ENCODE data around the gene RASA3. TPM values are rescaled to one million over a fixed set of nuclear protein-coding genes. Genes with fewer than 3 reads are reported as not detected.
"Not testable (repeated sequence)": the region's sequence is repeated elsewhere in the genome, so short reads cannot be mapped to it uniquely, and the experiment has no call there.

Gene RASA3
- total RNA-seq, 5 donors from 2014 or later (not counting 1 experiment from before 2014, with no cell fraction given) = 223 to 267 (median 238) TPM

DNA sequence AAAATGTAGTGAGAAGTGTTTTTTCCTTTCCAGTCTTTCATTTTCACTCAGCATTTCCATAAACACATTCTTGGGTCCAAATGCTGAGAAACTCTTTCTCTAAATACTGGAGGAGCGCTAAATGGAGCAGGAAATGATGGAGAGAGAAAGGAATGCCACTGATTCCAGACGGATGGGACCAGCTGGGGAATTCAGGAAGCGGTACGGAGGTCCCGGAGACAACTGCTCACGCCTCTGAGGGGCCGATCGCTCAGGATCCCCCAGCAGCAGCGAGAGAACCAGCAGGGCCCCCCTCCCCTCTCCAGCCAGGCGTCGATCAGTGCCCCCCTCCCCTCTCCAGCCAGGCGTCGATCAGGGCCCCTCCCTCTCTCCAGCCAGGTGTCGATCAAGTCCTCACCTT, 13.2 kb downstream of the RASA3 start:
- H3K36me3 Mint-ChIP-seq = peaks cover 25% of the 10 kb centered on the region
- WGBS (ENCODE audit: insufficient coverage) = 69% methylated on average over 7 of the region's 14 CpGs
- H3K4me3 Mint-ChIP-seq = peak overlapping the region; percentile 67 to 76 (median 71)
- no peaks in the 10 kb centered on the region for H3K27me3 Mint-ChIP-seq
- H3K4me1 ChIP-seq (ENCODE audit: control insufficient read depth in 1 of 2, extremely low read depth in 1 of 2, insufficient read depth in 2 of 2, low read length in 2 of 2) = peaks cover 29 to 95% of the 10 kb centered on the region in 2 experiments
- peak overlapping the region in 1 of 2 donors; percentile 7 for H3K4me3 ChIP-seq (ENCODE audit: control insufficient read depth in 1 of 2, extremely low read depth in 1 of 2, low read length in 1 of 2)
- ATAC-seq (replicated peaks in 1 of 4) (no peak), DNase-seq (no peak)
- no peaks in the 10 kb centered on the region for H3K9me3 Mint-ChIP-seq
- H3K27ac ChIP-seq (ENCODE audit: low read length) = peak overlapping the region; percentile 60
- H3K4me1 Mint-ChIP-seq = peaks cover 64 to 83% (median 79%) of the 10 kb centered on the region in 3 donors
- no peaks in the 10 kb centered on the region for H3K27me3 ChIP-seq (replicated peaks in 1 of 2; ENCODE audit: control insufficient read depth in 2 of 2, extremely low read depth in 1 of 2, insufficient read depth in 2 of 2, low read length in 1 of 2)
- ChIA-PET POLR2A (no interaction called here), CTCF (interaction anchor here in 1 of 2 donors (1.0 kb wide), 1 partner anchor 8 kb away, joined by 3 read pairs; no protein-coding TSS in a partner anchor)
- peak overlapping the region; percentile 80 to 87 for H3K27ac Mint-ChIP-seq
- H3K9me3 ChIP-seq = no peaks in the 10 kb centered on the region
- peaks cover 7 to 54% of the 10 kb centered on the region in 2 donors for H3K36me3 ChIP-seq (ENCODE audit: control insufficient read depth in 2 of 2, extremely low read depth in 1 of 2, insufficient read depth in 1 of 2, low read length in 1 of 2)

DNA sequence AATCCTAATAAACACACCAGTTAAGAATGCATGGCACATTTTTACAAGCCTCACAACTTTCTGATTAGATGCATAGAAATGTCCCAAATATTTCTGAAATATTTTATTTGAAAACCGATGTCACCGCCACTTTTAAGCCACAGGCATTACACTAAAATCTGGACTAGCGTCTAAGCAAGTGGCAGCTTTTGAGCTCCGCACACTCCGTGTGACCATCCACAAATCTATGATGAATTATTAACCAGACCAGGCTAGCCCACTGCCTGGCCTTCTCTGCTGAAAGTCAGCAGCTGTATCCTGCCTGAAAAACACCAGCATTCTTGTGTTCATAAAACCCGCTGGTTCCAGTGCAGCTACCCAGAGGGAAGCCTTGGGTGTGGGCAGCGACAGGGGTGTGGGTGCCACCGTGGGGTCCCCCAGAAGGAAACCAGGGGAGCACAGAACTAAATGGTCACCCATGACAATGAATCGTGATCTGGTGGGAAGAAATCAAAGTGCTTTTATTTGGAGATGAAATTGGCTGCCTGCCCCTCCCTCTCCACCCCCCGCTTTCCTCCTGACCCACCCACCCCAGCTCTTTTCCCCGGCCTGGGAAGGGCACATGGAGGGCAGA, 13.8 kb downstream of the RASA3 start:
- H3K27ac ChIP-seq (ENCODE audit: low read length) = peak overlapping the region; percentile 39
- ChIA-PET POLR2A (no interaction called here), CTCF (interaction anchor here in 1 of 2 donors (0.9 to 1.0 kb wide), 2 partner anchors 8 to 161 kb away, joined by 3 to 4 read pairs; no protein-coding TSS in a partner anchor)
- no peaks in the 10 kb centered on the region for H3K9me3 Mint-ChIP-seq
- 55% methylated on average over 2 of the region's 11 CpGs for WGBS (ENCODE audit: insufficient coverage)
- H3K36me3 ChIP-seq (ENCODE audit: control insufficient read depth in 2 of 2, extremely low read depth in 1 of 2, insufficient read depth in 1 of 2, low read length in 1 of 2) = peaks cover 10 to 56% of the 10 kb centered on the region in 2 donors
- peaks cover 28% of the 10 kb centered on the region for H3K36me3 Mint-ChIP-seq
- H3K4me3 Mint-ChIP-seq = peak overlapping the region; percentile 67 to 76 (median 71)
- no peaks in the 10 kb centered on the region for H3K9me3 ChIP-seq
- H3K27me3 ChIP-seq (replicated peaks in 1 of 2; ENCODE audit: control insufficient read depth in 2 of 2, extremely low read depth in 1 of 2, insufficient read depth in 2 of 2, low read length in 1 of 2) = no peaks in the 10 kb centered on the region
- H3K4me3 ChIP-seq (ENCODE audit: control insufficient read depth in 1 of 2, extremely low read depth in 1 of 2, low read length in 1 of 2) = no peak overlapping the region
- H3K4me1 ChIP-seq (ENCODE audit: control insufficient read depth in 1 of 2, extremely low read depth in 1 of 2, insufficient read depth in 2 of 2, low read length in 2 of 2) = peaks cover 30 to 95% of the 10 kb centered on the region in 2 experiments
- peaks cover 65 to 80% (median 77%) of the 10 kb centered on the region in 3 donors for H3K4me1 Mint-ChIP-seq
- peak overlapping the region; percentile 80 to 87 for H3K27ac Mint-ChIP-seq
- ATAC-seq (replicated peaks in 1 of 4) (no peak), DNase-seq (no peak)
- H3K27me3 Mint-ChIP-seq = no peaks in the 10 kb centered on the region

DNA sequence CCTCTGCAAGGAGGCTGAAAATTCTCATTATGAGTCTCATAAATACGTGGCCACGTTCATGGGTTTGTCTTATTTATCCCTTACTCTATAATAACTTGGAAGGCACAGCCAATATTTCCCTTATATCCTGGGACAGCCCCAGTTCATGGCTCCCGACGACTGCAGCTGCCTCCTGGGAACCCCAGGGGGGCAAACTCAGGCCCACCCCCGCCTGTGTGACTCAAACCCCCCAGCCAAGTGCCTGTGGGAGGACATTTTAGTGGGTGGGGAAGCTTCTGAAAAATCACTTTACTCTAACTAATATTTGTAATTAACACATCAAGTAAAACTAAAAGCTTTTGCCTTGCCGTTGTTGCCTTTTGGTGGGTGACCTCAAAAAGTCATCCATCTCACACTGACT, 14.3 kb downstream of the RASA3 start:
- CTCF ChIA-PET = interaction anchor here in 1 of 2 donors (0.9 to 1.0 kb wide), 2 partner anchors 7 to 162 kb away, joined by 3 to 4 read pairs; no protein-coding TSS in a partner anchor
- DNase-seq = no peak

DNA sequence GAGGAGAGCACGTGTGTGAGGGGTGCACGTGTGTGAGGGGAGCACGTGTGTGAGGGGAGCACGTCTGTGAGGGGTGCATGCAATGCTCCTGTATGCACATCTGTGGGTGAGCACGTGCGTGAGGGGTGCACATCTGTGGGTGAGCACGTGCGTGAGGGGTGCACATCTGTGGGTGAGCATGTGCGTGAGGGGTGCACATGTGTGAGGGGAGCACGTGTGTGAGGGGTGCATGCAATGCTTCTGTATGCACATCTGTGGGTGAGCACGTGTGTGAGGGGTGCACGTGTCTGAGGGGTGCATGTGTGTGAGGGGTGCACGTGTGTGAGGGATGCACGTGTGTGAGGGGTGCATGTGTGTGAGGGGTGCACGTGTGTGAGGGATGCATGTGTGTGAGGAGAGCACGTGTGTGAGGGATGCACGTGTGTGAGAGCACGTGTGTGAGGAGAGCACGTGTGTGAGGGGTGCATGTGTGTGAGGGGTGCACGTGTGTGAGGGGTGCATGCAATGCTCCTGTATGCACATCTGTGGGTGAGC, 15.0 kb downstream of the RASA3 start:
- DNase-seq (peak in 1 of 35 experiments; percentile 0), ATAC-seq (replicated peaks in 1 of 4) (peak in 1 of 4 experiments; percentile 12)
- H3K27ac ChIP-seq (ENCODE audit: low read length); POLR2A ChIA-PET; H3K27me3 ChIP-seq (replicated peaks in 1 of 2; ENCODE audit: control insufficient read depth in 2 of 2, extremely low read depth in 1 of 2, insufficient read depth in 2 of 2, low read length in 1 of 2); H3K4me3 ChIP-seq (ENCODE audit: control insufficient read depth in 1 of 2, extremely low read depth in 1 of 2, low read length in 1 of 2); H3K27me3 Mint-ChIP-seq; H3K9me3 ChIP-seq; H3K9me3 Mint-ChIP-seq: not testable (repeated sequence)
- H3K36me3 Mint-ChIP-seq = peaks cover 31% of the 10 kb centered on the region
- peaks cover 63 to 77% (median 76%) of the 10 kb centered on the region in 3 donors for H3K4me1 Mint-ChIP-seq
- CTCF ChIA-PET = interaction anchor here in 1 of 2 donors (0.9 kb wide), 1 partner anchor 163 kb away, joined by 4 read pairs; no protein-coding TSS in a partner anchor
- peak overlapping the region in 1 of 3 donors; percentile 76 for H3K4me3 Mint-ChIP-seq
- peak overlapping the region; percentile 80 to 87 for H3K27ac Mint-ChIP-seq
- Histone ChIP-seq H3K36me3 (ENCODE audit: control insufficient read depth in 2 of 2, extremely low read depth in 1 of 2, insufficient read depth in 1 of 2, low read length in 1 of 2) (peaks cover 12 to 56% of the 10 kb centered on the region in 2 donors), H3K4me1 (ENCODE audit: control insufficient read depth in 1 of 2, extremely low read depth in 1 of 2, insufficient read depth in 2 of 2, low read length in 2 of 2) (peaks cover 31 to 94% of the 10 kb centered on the region in 2 experiments)
- 97% methylated on average over 19 of the region's 20 CpGs for WGBS (ENCODE audit: insufficient coverage)

More for the DNA sequence above, 14.3 kb downstream of the RASA3 start:
- H3K4me3 ChIP-seq (ENCODE audit: control insufficient read depth in 1 of 2, extremely low read depth in 1 of 2, low read length in 1 of 2) = no peak overlapping the region
- no peaks in the 10 kb centered on the region for H3K27me3 ChIP-seq (replicated peaks in 1 of 2; ENCODE audit: control insufficient read depth in 2 of 2, extremely low read depth in 1 of 2, insufficient read depth in 2 of 2, low read length in 1 of 2)
- H3K4me1 ChIP-seq (ENCODE audit: control insufficient read depth in 1 of 2, extremely low read depth in 1 of 2, insufficient read depth in 2 of 2, low read length in 2 of 2) = peaks cover 28 to 94% of the 10 kb centered on the region in 2 experiments
- peaks cover 64 to 78% (median 76%) of the 10 kb centered on the region in 3 donors for H3K4me1 Mint-ChIP-seq
- H3K9me3 ChIP-seq = no peaks in the 10 kb centered on the region
- POLR2A ChIA-PET = no interaction called here
- H3K27ac ChIP-seq (ENCODE audit: low read length) = no peak overlapping the region
- H3K36me3 Mint-ChIP-seq = peaks cover 30% of the 10 kb centered on the region
- peak overlapping the region; percentile 80 to 87 for H3K27ac Mint-ChIP-seq
- 42% methylated on average over 2 of the region's 6 CpGs for WGBS (ENCODE audit: insufficient coverage)
- H3K4me3 Mint-ChIP-seq = peak overlapping the region; percentile 17 to 76 (median 71)
- no peaks in the 10 kb centered on the region for H3K27me3 Mint-ChIP-seq
- no peaks in the 10 kb centered on the region for H3K9me3 Mint-ChIP-seq
- ATAC-seq (replicated peaks in 1 of 4) = peak in 1 of 4 experiments; percentile 17
- H3K36me3 ChIP-seq (ENCODE audit: control insufficient read depth in 2 of 2, extremely low read depth in 1 of 2, insufficient read depth in 1 of 2, low read length in 1 of 2) = peaks cover 10 to 55% of the 10 kb centered on the region in 2 donors

DNA sequence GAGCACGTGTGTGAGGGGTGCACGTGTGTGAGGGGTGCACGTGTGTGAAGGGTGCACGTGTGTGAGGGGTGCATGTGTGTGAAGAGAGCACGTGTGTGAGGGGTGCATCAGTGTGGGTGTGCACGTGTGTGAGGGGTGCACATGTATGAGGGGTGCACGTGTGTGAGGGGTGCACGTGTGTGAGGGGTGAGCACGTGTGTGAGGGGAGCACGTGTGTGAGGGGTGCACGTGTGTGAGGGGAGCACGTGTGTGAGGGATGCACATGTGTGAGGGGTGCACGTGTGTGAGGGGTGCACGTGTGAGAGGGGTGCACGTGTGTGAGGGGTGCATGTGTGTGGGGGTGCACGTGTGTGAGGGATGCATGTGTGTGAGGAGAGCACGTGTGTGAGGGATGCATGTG, 15.7 kb downstream of the RASA3 start:
- POLR2A ChIA-PET = no interaction called here

DNA sequence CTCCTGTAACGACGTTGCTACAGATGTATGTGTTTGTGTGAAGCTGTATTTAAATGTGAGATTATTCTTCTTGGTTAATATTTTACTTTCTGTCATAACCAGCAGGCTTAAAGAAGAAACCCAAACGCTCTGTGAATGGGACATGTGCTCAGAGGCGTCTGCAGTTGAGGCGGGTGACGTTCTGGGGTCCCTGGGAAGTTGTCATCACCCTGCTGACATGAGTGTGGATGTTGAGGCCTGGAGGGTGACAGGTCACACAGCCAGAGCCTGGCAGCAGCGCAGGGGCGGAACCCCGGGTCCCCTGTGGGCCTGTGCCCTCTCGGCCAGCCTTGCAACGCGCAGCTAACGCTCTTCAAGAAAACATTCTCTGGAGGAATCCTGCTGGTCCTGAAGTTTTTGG, 16.6 kb downstream of the RASA3 start:
- ChIA-PET POLR2A (interaction anchor here in 1 of 2 donors (0.6 kb wide), 1 partner anchor 54 kb away, joined by 3 read pairs; no protein-coding TSS in a partner anchor), CTCF (no interaction called here)
- Histone ChIP-seq H3K4me3 (ENCODE audit: control insufficient read depth in 1 of 2, extremely low read depth in 1 of 2, low read length in 1 of 2) (no peak overlapping the region), H3K36me3 (ENCODE audit: control insufficient read depth in 2 of 2, extremely low read depth in 1 of 2, insufficient read depth in 1 of 2, low read length in 1 of 2) (peaks cover 13 to 47% of the 10 kb centered on the region in 2 donors), H3K27me3 (replicated peaks in 1 of 2; ENCODE audit: control insufficient read depth in 2 of 2, extremely low read depth in 1 of 2, insufficient read depth in 2 of 2, low read length in 1 of 2) (no peaks in the 10 kb centered on the region), H3K27ac (ENCODE audit: low read length) (peak overlapping the region; percentile 57), H3K4me1 (ENCODE audit: control insufficient read depth in 1 of 2, extremely low read depth in 1 of 2, insufficient read depth in 2 of 2, low read length in 2 of 2) (peaks cover 28 to 92% of the 10 kb centered on the region in 2 experiments), H3K9me3 (no peaks in the 10 kb centered on the region)
- DNase-seq = peak in 1 of 35 experiments; percentile 2
- ATAC-seq (replicated peaks in 1 of 4) = no peak
- peaks cover 58 to 72% (median 71%) of the 10 kb centered on the region in 3 donors for H3K4me1 Mint-ChIP-seq
- H3K27ac Mint-ChIP-seq = peak overlapping the region; percentile 88 to 92
- no peaks in the 10 kb centered on the region for H3K27me3 Mint-ChIP-seq
- H3K9me3 Mint-ChIP-seq = no peaks in the 10 kb centered on the region
- peak overlapping the region; percentile 25 to 57 (median 42) for H3K4me3 Mint-ChIP-seq
- WGBS (ENCODE audit: insufficient coverage) = 95% methylated on average over 7 of the region's 13 CpGs
- H3K36me3 Mint-ChIP-seq = peaks cover 30% of the 10 kb centered on the region

More for the DNA sequence above, 15.7 kb downstream of the RASA3 start:
- Mint-ChIP-seq H3K27ac (no peak overlapping the region), H3K9me3 (no peaks in the 10 kb centered on the region), H3K36me3 (peaks cover 31% of the 10 kb centered on the region), H3K4me1 (peaks cover 64 to 77% (median 77%) of the 10 kb centered on the region in 3 donors), H3K27me3 (no peaks in the 10 kb centered on the region), H3K4me3 (no peak overlapping the region)
- CTCF ChIA-PET = no interaction called here
- no peak overlapping the region for H3K4me3 ChIP-seq (ENCODE audit: control insufficient read depth in 1 of 2, extremely low read depth in 1 of 2, low read length in 1 of 2)
- no peaks in the 10 kb centered on the region for H3K9me3 ChIP-seq
- peaks cover 13 to 55% of the 10 kb centered on the region in 2 donors for H3K36me3 ChIP-seq (ENCODE audit: control insufficient read depth in 2 of 2, extremely low read depth in 1 of 2, insufficient read depth in 1 of 2, low read length in 1 of 2)
- peaks cover 28 to 94% of the 10 kb centered on the region in 2 experiments for H3K4me1 ChIP-seq (ENCODE audit: control insufficient read depth in 1 of 2, extremely low read depth in 1 of 2, insufficient read depth in 2 of 2, low read length in 2 of 2)
- DNase-seq (no peak), ATAC-seq (replicated peaks in 1 of 4) (no peak)
- no peaks in the 10 kb centered on the region for H3K27me3 ChIP-seq (replicated peaks in 1 of 2; ENCODE audit: control insufficient read depth in 2 of 2, extremely low read depth in 1 of 2, insufficient read depth in 2 of 2, low read length in 1 of 2)
- H3K27ac ChIP-seq (ENCODE audit: low read length) = no peak overlapping the region
- WGBS (ENCODE audit: insufficient coverage) = 93% methylated on average over 17 of the region's 17 CpGs
